Heart right ventricle (tissue), 16 donors: ENCODE measurements around the gene PEAK3. TPM values are rescaled to one million over a fixed set of nuclear protein-coding genes. Genes with fewer than 3 reads are reported as not detected.

Experiments
- ATAC-seq, 8 donors: fragments of 200-7000 bp; cut with Tn5 transposase; one replicate each; pipeline ENCODE4 v1.9.1; 2020; ENCODE audit warnings: mild to moderate bottlenecking in 8 of 8, moderate library complexity in 8 of 8, moderate number of reproducible peaks in 1 of 8
- DNase-seq, 2 donors: peaks; one replicate each; pipeline ENCODE4 v3.0.0-alpha.2; 2020
- H3K27ac ChIP-seq, 10 donors: fragments of 200-600 bp; sonication (generic) in 2 of 10; one replicate each; pipeline versions ENCODE4 v1.5.0 to v1.8.0; 2020 to 2022; ENCODE audit warnings: mild to moderate bottlenecking in 3 of 10
- H3K27me3 ChIP-seq, 7 donors: fragments of 200-600 bp; one replicate each; pipeline ENCODE4 v1.8.0; 2021 to 2022; ENCODE audit warnings: mild to moderate bottlenecking in 2 of 7
- H3K36me3 ChIP-seq, 9 donors: fragments of 200-600 bp; sonication (generic) in 1 of 9; one replicate each; pipeline versions ENCODE4 v1.5.0 to v1.8.0; 2020 to 2022; ENCODE audit warnings: mild to moderate bottlenecking in 2 of 9
- H3K4me1 ChIP-seq, 9 donors: fragments of 200-600 bp; sonication (generic) in 1 of 9; one replicate each; pipeline versions ENCODE4 v1.5.0 to v1.8.0; 2020 to 2022; ENCODE audit warnings: mild to moderate bottlenecking in 4 of 9
- H3K4me3 ChIP-seq, 10 donors: fragments of 200-600 bp; sonication (generic) in 2 of 10; one replicate each; pipeline versions ENCODE4 v1.5.0 to v1.8.0; 2020 to 2022; ENCODE audit warnings: mild to moderate bottlenecking in 7 of 10, moderate library complexity in 2 of 10
- H3K9me3 ChIP-seq, 11 donors: fragments of 200-600 bp in 10 of 11; sonication (generic) in 2 of 11; one replicate each; pipeline versions ENCODE4 v1.5.0 to v1.8.0; 2013 to 2022; ENCODE audit warnings: mild to moderate bottlenecking in 2 of 11, control low read depth in 1 of 11, moderate library complexity in 1 of 11
- WGBS, 2 donors: extraction: QIAGEN DNeasy Blood & Tissue Kit; methylation state at CpG; one replicate each; pipeline ENCODE4 v1.1.7; 2013; ENCODE audit warnings: inconsistent platforms in 1 of 2; 5-methylcytosine and 5-hydroxymethylcytosine counted together
- intact Hi-C, 10 donors: fragments of 100-400 bp; cut with DNase I; formaldehyde crosslinking; loops; one replicate each; pipeline versions ENCODE4 v1.11.1 to v1.14.2; 2022
- polyA plus RNA-seq, 2 donors: library from polyadenylated mRNA; stranded (reverse); fragments of 200-250 nt; gene quantifications; one replicate each; pipeline ENCODE4 v1.2.3, GENCODE V29; 2013
- total RNA-seq, 10 donors: library from RNA; stranded (reverse); fragmentation: NEBNext Ultra II Directional in 3 of 10; extraction: Animal tissue kit (Norgen Biotek cat#: 25700) in 3 of 10; gene quantifications; one replicate each; pipeline versions ENCODE4 v1.2.1 to v1.2.4, GENCODE V29; 2021 to 2023
- TF ChIP-seq, protein P1 (sequence below), 9 donors: fragments of 200-600 bp; sonication (generic) in 2 of 9; IDR thresholded peaks; one replicate each; pipeline versions ENCODE4 v1.5.0 to v1.8.0; 2021 to 2022; ENCODE audit warnings: antibody characterized with exemption in 9 of 9, mild to moderate bottlenecking in 5 of 9, moderate library complexity in 1 of 9
- donor health status: Arrhythmogenic right ventricular cardiomyopathy.
- donor health status: ischemic (EF 13 %, LVEDD 7.1; RV severe dilation, severe dysfunction).
- donor health status: healthy with polysubstance abuse.
- donor health status: DM: no; HTN: yes; CAD: no.
- donor health status: DM: no; HTN: no; CAD: no.
- donor health status: ischemic (EF 25% LVEDD 6.9; RV normal size, moderate dysfunction).
- donor health status: ischemic (EF 25% LVEDD 5.7; RV mildly dilated, moderate dysfunction).
- donor health status: healthy.
- donor health status: DM: yes; HTN: yes; CAD: no.
- donor health status: Ischemic cardiomyopathy.
- donor health status: ischemic (EF 35%, LVEDD 5.7; RV mildly dilated, moderate dysfunction).
- donor health status: nonischemic (EF 11% LVEDD 7.7; RV severe dilation, severe dysfunction).
- donor health status: DM: yes; HTN: yes; CAD: no.
- donor health status: PGD.
- donor health status: ischemic (EF 29% LVEDD 5.4; RV normal size, mild dysfunction).
- donor health status: nonischemic (EF 23%, LVEDD 6.1; RV moderate dilation, normal function).

The PEAK3 gene
- total and polyA plus RNA-seq, 12 donors: 0.11 to 1.1 (median 0.19) TPM

DNA sequence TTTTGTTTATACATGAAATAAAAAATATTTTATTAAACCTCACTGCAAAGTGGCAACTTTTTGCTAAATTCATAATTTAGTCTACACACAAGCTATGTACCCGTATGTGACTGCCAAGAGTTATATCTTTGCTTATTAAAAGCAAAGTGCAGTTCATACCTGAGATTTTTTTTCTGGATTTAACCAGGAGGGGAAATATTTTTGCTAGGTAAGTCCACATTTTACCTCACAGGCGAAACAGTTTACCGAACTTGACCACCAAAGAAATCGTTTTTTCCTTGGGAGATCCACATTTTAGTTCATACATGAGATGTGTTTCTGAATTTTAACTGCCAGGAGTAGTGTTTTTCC is 13.5 kb downstream of the PEAK3 start:
- ATAC-seq (no peak), DNase-seq (no peak)
- H3K27me3 ChIP-seq: no peaks in the 10 kb centered on the region
- peak overlapping the region in 8 of 10 donors; percentile 95 to 100 (median 100) for H3K4me3 ChIP-seq
- intact Hi-C loops: loop anchor here in 1 of 10 donors (2.0 kb wide), 2 partner anchors 32 to 106 kb away; partner anchors contain the start of genes DOT1L, PLEKHJ1 and SF3A2
- no peaks in the 10 kb centered on the region for H3K9me3 ChIP-seq
- H3K36me3 ChIP-seq: peaks cover 0 to 26% (median 14%) of the 10 kb centered on the region in 9 donors
- TF ChIP-seq, protein P1, sequence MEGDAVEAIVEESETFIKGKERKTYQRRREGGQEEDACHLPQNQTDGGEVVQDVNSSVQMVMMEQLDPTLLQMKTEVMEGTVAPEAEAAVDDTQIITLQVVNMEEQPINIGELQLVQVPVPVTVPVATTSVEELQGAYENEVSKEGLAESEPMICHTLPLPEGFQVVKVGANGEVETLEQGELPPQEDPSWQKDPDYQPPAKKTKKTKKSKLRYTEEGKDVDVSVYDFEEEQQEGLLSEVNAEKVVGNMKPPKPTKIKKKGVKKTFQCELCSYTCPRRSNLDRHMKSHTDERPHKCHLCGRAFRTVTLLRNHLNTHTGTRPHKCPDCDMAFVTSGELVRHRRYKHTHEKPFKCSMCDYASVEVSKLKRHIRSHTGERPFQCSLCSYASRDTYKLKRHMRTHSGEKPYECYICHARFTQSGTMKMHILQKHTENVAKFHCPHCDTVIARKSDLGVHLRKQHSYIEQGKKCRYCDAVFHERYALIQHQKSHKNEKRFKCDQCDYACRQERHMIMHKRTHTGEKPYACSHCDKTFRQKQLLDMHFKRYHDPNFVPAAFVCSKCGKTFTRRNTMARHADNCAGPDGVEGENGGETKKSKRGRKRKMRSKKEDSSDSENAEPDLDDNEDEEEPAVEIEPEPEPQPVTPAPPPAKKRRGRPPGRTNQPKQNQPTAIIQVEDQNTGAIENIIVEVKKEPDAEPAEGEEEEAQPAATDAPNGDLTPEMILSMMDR (IDR thresholded peaks at IDR 0.05): no peak
- peaks cover 14 to 68% (median 37%) of the 10 kb centered on the region in 9 donors for H3K4me1 ChIP-seq
- WGBS, 2 donors: 87 to 92% methylated on average over 4 of the region's 4 CpGs
- peak overlapping the region in 5 of 10 donors; percentile 99 to 100 (median 99) for H3K27ac ChIP-seq

DNA sequence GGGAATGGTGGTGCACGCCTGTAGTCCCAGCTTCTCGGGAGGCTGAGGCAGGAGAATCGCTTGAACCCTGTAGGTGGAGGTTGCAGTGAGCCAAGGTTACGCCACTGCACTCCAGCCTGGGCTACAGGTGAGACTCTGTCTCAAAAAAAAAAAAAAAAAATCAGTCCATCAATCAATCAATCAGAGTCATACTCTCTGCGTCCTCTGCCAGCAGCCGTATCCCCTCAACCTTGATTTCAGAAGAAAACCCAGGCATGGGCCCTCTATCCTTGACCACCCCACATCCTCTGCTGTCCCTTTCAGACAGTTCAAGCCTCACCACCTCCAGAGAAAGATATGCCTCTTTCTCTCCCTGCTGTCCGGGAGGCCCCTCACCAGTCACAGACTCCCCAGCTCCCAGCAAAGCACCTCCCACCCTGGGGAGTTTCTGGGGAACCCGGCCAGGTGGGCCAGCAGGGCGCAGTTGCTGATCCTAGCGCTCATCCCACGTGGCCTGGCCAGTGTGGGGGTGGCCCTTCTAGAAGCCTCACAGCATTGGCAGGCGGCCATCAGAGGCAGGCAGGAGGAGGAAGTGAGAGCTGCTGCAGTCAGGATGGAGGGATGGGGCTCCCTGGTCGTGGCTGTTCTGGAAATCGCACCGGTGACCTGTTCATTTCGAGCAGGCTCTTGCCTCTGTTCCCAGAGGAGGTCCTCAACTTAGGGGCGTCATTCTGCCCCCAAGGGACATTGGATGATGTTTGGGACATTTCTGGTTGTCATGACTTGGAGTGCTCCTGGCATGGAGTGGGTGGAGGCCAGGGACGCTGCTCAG is 15.6 kb downstream of the PEAK3 start:
- DNase-seq: peak; percentile 86 to 88
- Histone ChIP-seq H3K27ac (peak overlapping the region in 6 of 10 donors; percentile 19 to 77 (median 34)), H3K4me3 (peak overlapping the region in 3 of 10 donors; percentile 4 to 26 (median 11)), H3K4me1 (peaks cover 3 to 54% (median 16%) of the 10 kb centered on the region in 9 donors), H3K27me3 (no peaks in the 10 kb centered on the region), H3K9me3 (no peaks in the 10 kb centered on the region), H3K36me3 (peaks cover 0 to 5% (median 0%) of the 10 kb centered on the region in 9 donors)
- intact Hi-C loops: no loop called here
- peak in 5 of 8 donors; percentile 19 to 40 (median 35) for ATAC-seq
- TF ChIP-seq, protein P1 (IDR thresholded peaks at IDR 0.05): no peak
- WGBS, 2 donors: 50 to 58% methylated on average over 18 of the region's 18 CpGs

DNA sequence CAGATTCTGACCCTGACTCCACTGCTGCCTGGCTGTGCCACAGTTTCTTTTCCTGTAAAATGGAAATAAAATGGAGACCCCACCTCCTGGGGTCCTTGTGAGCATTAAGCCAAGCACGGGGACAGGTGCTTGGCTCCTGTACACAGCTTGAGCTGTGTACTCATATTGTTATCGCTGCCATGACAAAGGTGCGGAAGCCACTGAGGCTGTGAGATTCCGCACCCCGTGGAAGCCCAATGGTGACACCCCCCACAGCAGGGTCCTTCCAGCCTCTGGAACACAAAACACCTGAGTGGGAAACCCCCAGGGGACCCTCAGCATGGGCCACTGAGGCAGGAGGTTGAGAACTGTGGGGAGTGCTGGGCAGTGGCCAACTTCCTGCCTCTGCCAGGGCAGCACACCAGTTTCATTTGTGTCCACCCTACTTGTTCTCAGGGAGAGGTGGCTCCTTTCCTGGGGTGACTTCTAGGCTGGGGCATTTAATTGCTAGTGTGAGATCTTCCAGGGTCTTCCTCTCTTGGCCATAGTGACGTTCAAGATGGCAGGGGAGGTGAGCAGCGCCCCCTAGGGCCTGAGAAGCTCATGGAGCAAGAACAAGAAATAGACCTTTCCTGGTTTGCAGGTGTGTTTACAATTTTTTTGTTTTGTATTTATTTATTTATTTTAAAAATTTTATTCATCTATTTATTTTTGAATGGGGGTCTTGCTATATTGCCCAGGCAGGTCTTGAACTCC is 20.4 kb downstream of the PEAK3 start:
- no peak for ATAC-seq
- intact Hi-C loops: no loop called here
- H3K27me3 ChIP-seq: no peaks in the 10 kb centered on the region
- peaks cover 0 to 27% (median 4%) of the 10 kb centered on the region in 9 donors for H3K4me1 ChIP-seq
- TF ChIP-seq, protein P1 (IDR thresholded peaks at IDR 0.05): peak; percentile 8 to 74 (median 57)
- no peaks in the 10 kb centered on the region for H3K36me3 ChIP-seq
- H3K9me3 ChIP-seq: no peaks in the 10 kb centered on the region
- no peak overlapping the region for H3K4me3 ChIP-seq
- WGBS, 2 donors: 67 to 69% methylated on average over 7 of the region's 7 CpGs
- no peak for DNase-seq
- H3K27ac ChIP-seq: no peak overlapping the region

DNA sequence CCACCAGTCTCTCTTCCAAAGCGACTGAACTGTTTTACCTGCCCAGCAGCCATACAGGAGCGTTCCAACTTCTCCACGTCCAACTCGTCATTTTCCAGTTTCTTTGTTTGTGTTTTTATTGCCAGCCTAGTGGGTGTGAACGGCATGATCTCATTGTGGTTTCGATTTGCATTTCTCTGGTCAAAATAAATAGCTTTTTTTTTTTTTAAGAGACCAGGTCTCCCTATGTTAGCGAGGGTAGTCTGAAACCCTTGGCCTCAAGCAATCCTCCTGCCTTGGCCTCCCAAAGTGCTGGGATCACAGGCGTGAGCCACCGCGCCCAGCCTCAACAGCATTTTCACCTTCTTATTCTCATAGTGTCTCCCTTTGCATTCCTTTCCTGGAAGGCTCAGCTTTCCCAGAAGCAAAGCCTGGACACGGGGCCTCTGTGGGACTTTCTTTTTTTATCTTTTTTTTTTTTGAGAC is 21.6 kb downstream of the PEAK3 start:
- TF ChIP-seq, protein P1 (IDR thresholded peaks at IDR 0.05): no peak
- intact Hi-C loops: no loop called here

More for the DNA sequence above, 21.6 kb downstream of the PEAK3 start:
- H3K4me3 ChIP-seq: no peak overlapping the region
- ATAC-seq (no peak), DNase-seq (no peak)
- H3K36me3 ChIP-seq: no peaks in the 10 kb centered on the region
- 73 to 78% methylated on average over 11 of the region's 11 CpGs for WGBS, 2 donors
- H3K27ac ChIP-seq: peak overlapping the region in 1 of 10 donors; percentile 42
- no peaks in the 10 kb centered on the region for H3K27me3 ChIP-seq
- peaks cover 0 to 17% (median 0%) of the 10 kb centered on the region in 9 donors for H3K4me1 ChIP-seq
- H3K9me3 ChIP-seq: no peaks in the 10 kb centered on the region
